CD4-positive, alpha-beta T cell treated with Interferon gamma for 1 hour (primary cell): ENCODE measurements around the gene ANTXRL.
"Not testable (repeated sequence)": the region's sequence is repeated elsewhere in the genome, so short reads cannot be mapped to it uniquely, and the experiment has no call there.

Source experiments
- DNase-seq: peaks from one replicate; pipeline ENCODE4 v3.0.0-alpha.2; 2020

ANTXRL gene

GRCh38 chr10:46286991-46287693 is at the start of gene ANTXRL:
TSS of gene ANTXRL (plus strand) at chr10:46286997. CDS start at chr10:46287263, 266 bp downstream.
- no peak for DNase-seq

DNA sequence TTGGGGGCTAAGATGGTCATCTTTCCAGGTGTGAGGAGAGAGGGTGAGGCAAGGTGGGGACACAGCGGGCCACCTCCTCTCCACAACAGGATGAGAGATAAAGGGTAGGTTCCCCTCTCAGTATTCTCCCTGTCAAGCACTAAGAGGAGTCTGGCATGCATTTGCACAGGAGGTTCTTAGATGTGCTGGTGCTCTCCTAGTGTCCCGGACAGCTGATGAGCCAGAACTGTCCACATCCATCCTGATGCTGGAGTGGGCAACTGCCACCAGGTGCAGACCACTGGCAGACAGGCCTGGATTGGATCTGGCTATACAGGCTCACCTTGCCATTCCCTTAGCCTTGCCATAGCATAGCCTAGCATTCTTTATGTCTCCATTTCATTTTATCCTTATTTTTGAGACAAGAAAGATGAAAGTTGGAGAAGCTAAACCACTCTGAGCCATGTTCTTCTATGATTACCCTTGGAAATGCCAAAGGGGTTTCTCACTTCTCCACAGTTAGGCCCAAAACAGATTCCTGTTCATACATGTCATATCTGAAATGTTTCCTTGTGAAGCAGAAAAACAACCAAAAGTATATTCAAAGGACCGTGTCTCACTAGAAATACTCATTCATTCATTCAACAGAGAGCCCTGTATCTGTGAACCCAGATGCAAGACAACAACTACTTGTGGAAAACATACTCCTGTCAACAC is 48.8 kb upstream of the ANTXRL start:
- DNase-seq, result no peak

DNA sequence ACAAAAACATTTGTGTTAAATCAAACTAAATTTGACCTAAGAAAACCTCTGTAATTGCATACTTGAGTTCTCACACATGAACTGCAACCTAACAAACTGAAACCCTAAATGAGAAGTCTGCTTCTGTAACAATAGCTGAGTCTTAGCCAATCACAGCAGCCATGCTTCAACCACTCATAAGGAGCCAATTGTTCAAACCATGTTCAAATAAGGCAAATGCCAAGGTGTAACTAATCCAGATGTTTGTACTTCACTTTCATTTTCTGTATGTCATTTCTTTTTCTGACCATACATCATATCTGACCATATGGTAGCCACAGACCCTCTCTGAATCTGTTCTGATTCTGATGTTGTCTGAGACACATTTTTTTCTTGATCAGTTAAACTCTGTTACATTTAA is 47.5 kb upstream of the ANTXRL start:
- DNase-seq, result no peak

DNA sequence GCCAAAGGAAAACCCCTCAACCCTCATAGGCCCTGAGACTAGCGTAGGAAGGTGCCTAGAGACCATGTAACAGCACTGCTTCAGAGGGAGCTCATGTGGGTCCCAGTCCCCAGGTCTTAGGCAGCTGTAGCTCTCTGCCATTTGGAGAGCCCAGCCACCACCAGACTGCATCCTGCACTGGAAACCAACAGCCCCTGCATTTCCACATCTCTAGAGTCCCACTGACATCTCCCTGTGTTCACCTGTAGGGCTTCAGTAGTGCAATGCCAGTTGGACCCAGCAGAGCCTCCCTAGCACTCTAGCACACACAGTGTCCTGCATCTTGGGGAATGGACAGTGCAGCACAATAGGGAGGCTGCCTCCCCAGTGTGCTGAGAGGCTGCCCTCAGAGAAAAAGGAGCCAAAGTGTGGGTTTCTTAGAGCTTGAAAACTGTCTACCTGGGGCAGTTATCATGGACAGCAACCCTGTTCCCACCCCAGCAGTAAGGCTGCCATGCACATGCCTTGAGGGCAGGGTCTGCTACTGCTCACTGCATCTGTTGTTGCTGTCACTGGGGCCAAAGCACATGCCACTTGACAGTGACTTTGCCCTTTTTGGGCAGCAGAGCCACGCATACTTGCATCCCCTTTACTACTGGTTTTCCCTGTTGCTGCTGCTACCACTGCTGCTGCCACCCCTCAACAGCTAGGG is 46.7 kb upstream of the ANTXRL start:
- DNase-seq, result no peak

DNA sequence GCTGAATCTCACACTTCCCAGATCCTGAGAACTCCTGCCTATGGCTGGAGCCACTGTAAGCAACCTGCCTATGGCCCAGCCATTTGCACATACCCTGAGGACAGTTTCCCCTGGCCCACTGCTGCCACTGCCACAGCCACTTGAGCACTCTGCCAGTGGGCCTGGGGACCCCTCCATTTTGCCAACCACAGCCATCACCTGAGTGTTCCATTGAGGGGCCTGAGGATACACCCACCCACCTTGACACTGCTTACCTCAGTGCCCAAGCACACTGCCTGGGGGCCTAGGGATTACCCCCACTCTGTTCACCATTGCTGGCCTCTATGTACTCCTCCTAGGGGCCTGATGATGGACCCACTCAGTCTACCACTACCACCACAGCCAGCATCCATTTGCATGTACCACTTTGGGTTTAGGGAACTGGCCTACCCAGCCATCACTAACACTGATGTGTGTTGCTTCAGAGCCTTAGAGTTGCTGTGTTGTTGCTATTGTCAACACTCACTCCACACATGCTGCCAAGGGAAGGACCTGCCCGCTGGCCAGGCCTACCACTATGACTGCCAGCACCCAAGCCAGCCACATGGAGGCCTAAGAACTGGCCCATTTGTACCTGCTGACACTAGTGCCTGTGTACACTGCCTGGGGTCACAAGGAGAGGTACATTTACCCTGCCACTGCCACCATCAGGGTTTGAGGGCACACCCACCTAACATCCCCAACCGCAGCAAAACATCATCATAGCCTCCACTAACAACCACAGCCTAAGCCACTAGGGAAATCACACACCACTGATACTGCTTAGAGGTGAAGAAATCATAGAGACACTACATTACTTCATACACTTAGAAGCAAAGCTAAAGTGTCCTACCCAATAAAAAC is 45.9 kb upstream of the ANTXRL start:
- no peak for DNase-seq

DNA sequence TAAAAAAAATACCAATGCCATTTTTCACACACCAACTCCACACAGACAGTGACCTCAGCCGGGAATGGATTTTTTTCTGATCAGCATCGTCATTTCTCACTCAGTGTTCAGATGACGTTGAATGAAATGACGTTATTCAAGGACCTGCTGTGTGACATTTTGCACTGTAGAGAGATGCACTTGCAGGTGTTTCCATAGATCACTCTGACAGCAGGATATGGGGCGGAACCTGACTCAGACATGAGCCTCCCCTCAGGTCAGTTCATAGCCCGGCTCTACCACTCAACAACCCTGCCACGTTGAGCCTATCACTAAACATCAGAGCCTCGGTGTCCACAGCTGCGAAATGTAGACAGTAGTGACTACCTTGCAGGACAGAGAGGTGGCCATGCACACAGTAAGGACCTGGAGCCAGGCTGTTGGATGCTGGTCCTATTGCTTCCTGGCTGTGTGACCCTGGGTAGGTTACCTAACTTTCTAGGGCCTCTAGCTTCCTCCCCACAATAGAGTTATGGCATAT is 41.4 kb upstream of the ANTXRL start:
- no peak for DNase-seq

DNA sequence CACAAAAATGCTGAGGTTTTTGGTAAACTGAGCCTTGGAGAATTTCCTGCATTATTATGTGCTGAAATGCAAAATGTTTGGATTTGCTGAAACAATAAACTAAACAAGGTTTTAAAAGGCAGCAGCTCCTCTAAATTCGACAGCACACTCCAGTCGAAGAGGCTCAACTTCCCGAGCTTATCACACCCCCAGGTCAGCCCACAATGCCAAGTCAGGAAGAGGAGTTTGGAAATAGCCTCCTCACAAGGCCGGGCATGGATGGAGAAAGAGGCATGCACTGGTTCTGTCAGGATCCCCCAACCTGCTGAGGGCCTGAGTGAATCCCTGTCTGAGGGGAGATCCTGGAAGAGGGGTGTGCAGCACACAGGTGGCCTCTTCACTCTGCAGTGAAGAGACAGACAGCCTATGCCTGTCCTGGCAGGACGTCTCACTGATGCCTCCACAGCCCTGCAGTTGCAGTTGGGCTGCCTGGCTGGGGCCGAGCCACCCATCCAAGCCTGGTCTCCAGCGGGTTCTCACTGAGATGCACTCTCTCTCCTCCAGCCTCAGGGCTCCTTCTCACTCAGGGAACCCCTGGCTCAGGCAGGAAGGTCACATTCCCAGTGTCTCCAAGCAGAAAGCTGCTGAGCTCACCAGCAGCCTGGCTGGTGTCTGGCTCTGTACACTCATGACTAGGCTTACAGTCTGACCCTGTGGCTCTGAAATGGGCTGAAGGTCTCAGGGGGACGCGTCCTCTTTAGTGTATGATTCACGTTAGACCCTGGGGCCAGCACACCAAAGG is 40.2 kb upstream of the ANTXRL start:
- DNase-seq, result not testable (repeated sequence)

- no peak for DNase-seq
These were observed 39.7 kb upstream of the ANTXRL start for GRCh38 chr10:46247181-46247475.

DNA sequence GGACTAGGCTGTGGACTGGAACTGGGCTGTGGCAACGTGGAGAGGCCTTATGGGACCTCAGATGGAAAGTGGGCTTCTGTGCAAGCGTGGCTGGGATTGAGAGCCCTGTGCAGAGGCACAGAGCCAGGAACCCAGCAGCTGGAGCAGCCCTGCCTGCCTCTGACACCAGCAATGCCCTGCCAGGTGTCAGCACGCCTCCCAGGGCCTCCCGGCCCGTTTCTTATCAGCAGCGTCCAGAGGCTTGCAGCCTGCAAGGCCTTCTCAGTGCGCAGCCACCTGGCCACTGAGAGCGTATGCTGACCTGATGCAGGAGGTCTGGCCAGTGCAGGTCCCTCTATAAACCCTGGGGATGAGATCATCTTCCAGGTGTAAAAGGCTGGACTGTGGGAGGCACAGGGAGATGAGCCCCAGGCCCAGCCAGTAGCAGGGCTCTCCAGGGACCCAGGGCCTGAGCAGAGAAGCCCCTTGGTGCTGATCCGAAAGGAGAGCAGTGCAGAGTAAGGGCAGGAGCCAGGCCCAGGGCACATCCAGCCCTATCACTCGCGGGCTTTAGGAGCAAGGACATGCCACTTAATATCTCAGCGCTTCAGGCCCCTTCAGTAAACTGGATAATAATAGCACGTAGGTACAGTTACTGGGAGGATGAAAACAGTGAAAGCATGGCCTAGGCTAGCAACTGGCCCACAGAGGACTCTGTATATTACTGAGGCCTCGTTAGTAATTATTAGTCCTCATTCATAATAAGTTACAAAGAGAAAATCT is 38.8 kb upstream of the ANTXRL start:
- no peak for DNase-seq

GRCh38 chr10:46248651-46249146 is 38.1 kb upstream of the ANTXRL start:
- DNase-seq, result no peak

GRCh38 chr10:46249617-46250344 is 37.0 kb upstream of the ANTXRL start:
- DNase-seq, result not testable (repeated sequence)

DNA sequence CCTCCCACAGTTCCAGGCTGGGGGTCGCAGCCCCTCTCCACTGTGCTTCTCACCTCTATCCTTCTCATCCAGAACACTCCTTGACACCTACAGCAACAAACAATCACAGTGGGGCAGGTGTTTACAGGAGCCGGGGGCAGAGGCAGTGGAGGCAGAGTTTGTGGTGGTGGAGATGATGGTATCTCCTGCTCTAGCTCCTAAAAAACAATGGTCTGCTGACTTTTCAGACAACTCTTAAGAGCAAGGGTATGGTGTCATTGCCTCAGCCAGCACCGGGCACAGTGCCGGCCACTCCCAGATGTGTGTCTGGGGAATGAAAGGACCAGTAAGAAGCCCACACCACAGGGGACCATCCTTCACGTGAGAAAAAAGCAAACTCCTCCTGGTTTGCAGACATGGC is 36.3 kb upstream of the ANTXRL start:
- no peak for DNase-seq

- no peak for DNase-seq
These were observed 35.6 kb upstream of the ANTXRL start for GRCh38 chr10:46250898-46251856.

GRCh38 chr10:46251857-46252847 is 34.6 kb upstream of the ANTXRL start:
- no peak for DNase-seq

- no peak for DNase-seq
These were observed 33.5 kb upstream of the ANTXRL start for GRCh38 chr10:46253076-46254006.

- no peak for DNase-seq
These were observed 32.8 kb upstream of the ANTXRL start for GRCh38 chr10:46254007-46254383.

DNA sequence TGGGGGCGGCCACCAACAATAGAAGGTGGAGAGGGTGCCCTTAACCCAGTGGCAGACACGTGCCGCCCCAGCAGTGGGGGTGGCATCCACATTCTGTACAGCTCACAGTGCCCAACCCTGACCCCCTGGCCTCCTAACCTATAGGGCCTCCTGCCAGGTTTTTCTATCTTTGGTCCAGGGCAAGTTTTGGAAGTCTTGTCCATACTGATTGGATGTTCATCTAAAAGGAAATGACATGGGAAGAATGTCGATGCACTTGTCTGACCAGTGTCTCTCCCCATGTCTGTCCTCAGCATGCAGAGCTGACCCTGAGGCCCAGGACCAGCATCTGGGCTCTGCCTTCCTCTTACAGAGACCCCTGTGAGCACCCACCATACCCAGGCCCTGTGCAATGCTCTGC is 32.3 kb upstream of the ANTXRL start:
- no peak for DNase-seq
